Measurements from ENCODE around the gene DCST2. TPM values are rescaled to one million over a fixed set of nuclear protein-coding genes. Genes with fewer than 3 reads are reported as not detected.

DCST2 gene
- polyA plus RNA-seq, 2 of the 4 experiments (the other 2 are of a cell fraction) = 0.23 to 1.0 TPM

- 76% methylated on average over 4 of the region's 6 CpGs for WGBS (ENCODE audit: missing lambda C conversion rate)
- ChIA-PET CTCF (interaction anchor here (1.0 to 1.9 kb wide), 2 partner anchors 84 to 160 kb away, joined by 3 to 4 read pairs; no protein-coding TSS in a partner anchor), POLR2A (interaction anchor here (1.0 kb wide), 1 partner anchor 8 kb away, joined by 3 read pairs; no protein-coding TSS in a partner anchor)
- FAIRE-seq = no peak
- TF ChIP-seq RARB (CRISPR knock-in tag; IDR thresholded peaks at IDR 0.05) (no peak), MAFK (IDR thresholded peaks at IDR 0.05; ENCODE audit: partially characterized antibody) (no peak), ZNF302 (CRISPR knock-in tag; IDR thresholded peaks at IDR 0.05) (no peak), NR3C1 (IDR thresholded peaks at IDR 0.05) (no peak), EHMT2 (IDR thresholded peaks at IDR 0.05; ENCODE audit: low read depth) (no peak), CHD4 (IDR thresholded peaks at IDR 0.05; ENCODE audit: borderline replicate concordance) (no peak), FOXS1 (CRISPR knock-in tag; IDR thresholded peaks at IDR 0.05) (no peak), JUN (IDR thresholded peaks at IDR 0.05) (no peak), KDM1A (IDR thresholded peaks at IDR 0.05; ENCODE audit: low read depth) (no peak), BCL3 (IDR thresholded peaks at IDR 0.05) (no peak), RAD21 (conservative IDR thresholded peaks at IDR 0.05 in 1 of 2, IDR thresholded peaks at IDR 0.05 in 1 of 2) (no peak), MAX (IDR thresholded peaks at IDR 0.05) (no peak)
- Histone ChIP-seq H3K27ac (peak overlapping the region; percentile 98 to 100), H3K9me3 (no peaks in the 10 kb centered on the region), H3K4me2 (peak overlapping the region; percentile 88), H3K4me3 (no peak overlapping the region), H3K4me1 (peaks cover 81% of the 10 kb centered on the region)
- no peak for ATAC-seq
- DNase-seq (ENCODE audit: low read depth in 1 of 2, low spot score in 1 of 2) = no peak
These were observed 26.2 kb downstream of the DCST2 start for GRCh38 chr1:155007251-155007828.

GRCh38 chr1:155006601-155007101, 26.9 kb downstream of the DCST2 start:
- H3K27ac ChIP-seq = peak overlapping the region; percentile 98 to 100
- DNase-seq (ENCODE audit: low read depth in 1 of 2, low spot score in 1 of 2) = peak in 1 of 2 experiments; percentile 59
- no peak overlapping the region for H3K4me3 ChIP-seq
- TF ChIP-seq CHD4 (IDR thresholded peaks at IDR 0.05; ENCODE audit: borderline replicate concordance) (no peak), FOXS1 (CRISPR knock-in tag; IDR thresholded peaks at IDR 0.05) (no peak), JUN (IDR thresholded peaks at IDR 0.05) (no peak), E2F6 (IDR thresholded peaks at IDR 0.05; ENCODE audit: borderline replicate concordance, low read depth) (no peak), NR3C1 (IDR thresholded peaks at IDR 0.05) (no peak)
- ChIA-PET CTCF (interaction anchor here (1.0 to 1.9 kb wide), 2 partner anchors 85 to 161 kb away, joined by 3 to 4 read pairs; no protein-coding TSS in a partner anchor), POLR2A (interaction anchor here (1.0 kb wide), 1 partner anchor 9 kb away, joined by 3 read pairs; no protein-coding TSS in a partner anchor)
- 79% methylated on average over 2 of the region's 2 CpGs for WGBS (ENCODE audit: missing lambda C conversion rate)
- H3K4me2 ChIP-seq = peak overlapping the region; percentile 88
- FAIRE-seq = no peak
- ATAC-seq = no peak
- H3K9me3 ChIP-seq = no peaks in the 10 kb centered on the region
- H3K4me1 ChIP-seq = peaks cover 74% of the 10 kb centered on the region

GRCh38 chr1:155005076-155006011, 28.2 kb downstream of the DCST2 start:
- 0% methylated on average over 8 of the region's 17 CpGs for WGBS (ENCODE audit: missing lambda C conversion rate)
- FAIRE-seq (no peak), DNase-seq (ENCODE audit: low read depth in 1 of 2, low spot score in 1 of 2) (peak in 1 of 2 experiments; percentile 79), ATAC-seq (peak in 1 of 2 experiments; percentile 1; a peak in 2 of 6 replicates)
- ChIA-PET CTCF (interaction anchor here (1.9 kb wide), 1 partner anchor 86 kb away, joined by 4 read pairs; no protein-coding TSS in a partner anchor), POLR2A (interaction anchor here (0.8 to 3.1 kb wide), 4 partner anchors 11 to 80 kb away, joined by 3 to 14 read pairs (median 8); partner anchors contain the start of gene SHC1)
- Histone ChIP-seq H3K4me3 (peak overlapping the region; percentile 80), H3K4me1 (peaks cover 61% of the 10 kb centered on the region), H3K27ac (peak overlapping the region; percentile 98 to 100), H3K9me3 (no peaks in the 10 kb centered on the region), H3K4me2 (peak overlapping the region; percentile 88)
- TF ChIP-seq MAX (IDR thresholded peaks at IDR 0.05) (peak; percentile 67), BCL3 (IDR thresholded peaks at IDR 0.05) (no peak), POLR2AphosphoS2 (conservative IDR thresholded peaks at IDR 0.05; ENCODE audit: low read length) (no peak), EP300 (IDR thresholded peaks at IDR 0.05) (peak in 1 of 2 experiments; percentile 39; a peak in 1 of 5 replicates), JUN (IDR thresholded peaks at IDR 0.05) (peak in 1 of 2 experiments; percentile 43; a peak in 2 of 5 replicates)

Data from A549 (cell line).